GM18499 (cell line): ENCODE results near the gene PRICKLE2.

ENCODE experiments used
- ATAC-seq: cut with Tn5 transposase; IDR thresholded peaks from one replicate; pipeline ENCODE4 v1.9.1; 2021; ENCODE audit warnings: moderate number of reproducible peaks; ENCODE audit not compliant: insufficient read depth, unreplicated experiment

The PRICKLE2 gene

GRCh38 chr3:64191822-64192221 lies 33.4 kb downstream of the PRICKLE2 start:
- ATAC-seq = no peak

GRCh38 chr3:64190517-64191515 lies 34.5 kb downstream of the PRICKLE2 start:
- no peak for ATAC-seq

DNA sequence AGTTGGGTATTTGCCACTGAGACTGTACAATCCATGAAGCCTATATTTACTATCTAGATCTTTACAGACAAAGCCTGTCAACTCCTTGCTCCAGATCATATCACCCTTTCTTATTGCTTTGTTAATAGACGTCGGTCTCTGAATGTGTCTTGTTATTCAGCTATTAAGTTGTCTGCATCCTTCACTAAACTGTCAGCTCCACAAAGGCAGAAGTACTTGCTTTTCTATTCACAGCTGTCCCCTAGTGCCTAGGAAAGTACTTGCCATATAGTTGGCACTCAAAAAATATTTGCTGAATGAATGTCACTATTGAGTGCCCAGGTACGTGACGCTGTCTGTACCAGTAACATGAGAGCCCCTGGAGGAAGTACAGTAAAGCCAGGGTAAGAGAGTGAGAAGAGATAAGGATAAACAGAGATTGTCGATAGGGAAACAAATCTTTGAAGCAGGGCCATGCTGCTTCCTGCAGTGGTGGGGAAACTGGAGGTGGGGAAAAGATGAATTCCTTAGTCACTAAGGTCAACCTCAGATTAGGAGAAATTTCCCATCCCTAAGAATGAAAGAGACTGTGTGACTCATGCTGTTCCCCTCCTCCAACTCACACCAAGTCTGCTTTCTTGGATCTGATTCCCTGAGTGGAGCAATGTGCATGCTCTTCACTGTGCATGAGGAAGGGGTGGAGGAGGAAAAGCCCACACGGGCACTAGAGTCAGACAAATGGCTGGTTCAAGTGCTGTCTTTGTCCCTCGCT lies 36.3 kb downstream of the PRICKLE2 start:
- ATAC-seq = no peak

DNA sequence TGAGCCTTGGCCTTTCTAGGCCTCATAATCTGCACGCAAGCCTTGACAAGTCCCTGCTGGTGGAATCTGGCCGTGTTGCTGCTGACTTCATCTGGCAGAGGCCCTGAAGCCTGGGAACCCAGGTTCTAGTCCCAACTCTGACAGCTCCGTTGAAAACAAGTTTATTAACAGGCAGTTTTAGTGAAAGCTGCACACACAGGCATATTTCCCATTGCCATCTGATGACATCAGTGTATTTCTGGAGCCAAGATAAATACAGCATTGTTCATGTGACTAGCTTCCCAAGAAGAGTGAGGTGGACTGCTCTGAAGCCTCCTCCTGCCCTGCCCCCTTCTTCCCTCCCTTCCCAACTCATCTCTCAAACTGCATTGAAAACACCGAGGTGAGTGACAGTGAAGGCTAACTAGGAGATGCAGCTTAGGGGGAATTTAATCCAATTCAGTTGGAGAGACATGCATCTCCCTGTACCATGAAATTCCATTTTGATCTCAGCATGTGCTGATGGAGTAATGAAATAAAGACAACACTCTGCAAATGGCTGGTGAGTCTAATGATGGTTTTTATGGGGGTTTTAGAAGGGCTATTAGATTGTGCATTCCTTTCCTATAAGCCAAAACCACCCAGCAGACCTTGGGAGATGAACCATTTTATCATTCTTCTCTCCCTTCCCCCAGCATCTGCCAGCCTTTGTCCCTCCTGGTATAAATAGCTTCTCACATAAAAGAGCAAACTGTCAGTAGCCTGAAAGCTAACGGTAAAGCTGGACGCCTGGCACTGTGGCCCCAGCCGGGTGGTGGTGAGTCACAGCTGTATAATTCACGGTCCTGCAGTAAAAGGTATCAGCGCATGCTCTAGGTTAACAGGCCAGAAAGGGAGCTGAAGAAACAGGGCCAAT lies 38.0 kb downstream of the PRICKLE2 start:
- ATAC-seq = no peak

DNA sequence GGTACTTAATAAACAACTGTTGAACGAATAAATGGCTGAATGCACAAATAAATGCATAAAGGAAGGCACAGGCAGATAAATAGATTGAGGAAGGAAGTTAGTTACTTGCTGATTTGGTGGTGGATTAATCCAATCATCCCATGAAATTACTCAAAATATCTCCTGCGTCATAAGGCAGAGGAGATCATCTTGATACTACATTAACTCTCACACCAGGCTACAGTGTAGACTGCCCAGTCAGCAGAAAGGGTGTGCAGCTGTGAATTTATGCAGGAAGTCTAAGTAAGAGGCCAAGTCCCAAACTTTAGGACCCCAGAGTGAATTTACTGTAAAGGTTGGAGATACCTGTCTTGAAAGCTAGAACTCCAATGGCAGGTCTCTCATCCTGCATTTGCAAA lies 38.6 kb downstream of the PRICKLE2 start:
- ATAC-seq = no peak

DNA sequence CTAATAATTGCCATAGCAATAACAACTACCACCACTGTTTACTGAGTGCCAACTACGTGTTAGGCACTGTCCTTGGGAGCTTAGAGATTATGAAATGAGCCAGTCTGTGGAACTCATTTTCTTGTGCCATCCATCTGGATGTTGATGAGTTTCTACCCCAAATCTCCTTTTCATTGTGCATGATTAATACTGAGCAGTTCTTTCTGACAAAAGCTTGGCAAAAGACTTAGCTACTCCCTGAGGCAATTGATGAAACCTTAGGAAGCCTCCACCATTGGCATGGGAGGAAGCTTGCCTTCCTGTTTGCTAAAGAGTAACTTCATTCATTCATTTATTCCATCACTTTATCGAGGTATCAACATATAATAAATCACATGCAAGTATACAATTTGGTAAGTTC lies 39.8 kb downstream of the PRICKLE2 start:
- ATAC-seq = no peak

DNA sequence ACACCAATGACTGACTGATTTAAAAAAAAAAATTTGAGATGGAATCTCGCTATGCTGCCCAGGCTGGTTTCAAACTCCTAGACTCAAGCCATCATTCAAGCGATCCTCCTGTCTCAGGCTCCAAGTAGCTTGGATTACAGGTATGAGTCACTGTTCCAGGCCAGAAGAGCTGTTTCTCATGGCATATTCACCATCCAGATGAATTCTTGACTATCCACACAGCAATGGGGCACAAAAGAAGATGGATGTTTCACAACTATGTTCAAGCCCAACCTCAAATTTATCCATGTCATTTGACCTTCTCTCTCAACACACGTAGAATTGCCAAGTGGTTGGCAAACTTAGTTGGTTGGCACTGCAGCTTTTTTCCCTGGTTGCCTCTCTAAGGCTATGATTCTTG lies 40.6 kb downstream of the PRICKLE2 start:
- ATAC-seq = no peak

DNA sequence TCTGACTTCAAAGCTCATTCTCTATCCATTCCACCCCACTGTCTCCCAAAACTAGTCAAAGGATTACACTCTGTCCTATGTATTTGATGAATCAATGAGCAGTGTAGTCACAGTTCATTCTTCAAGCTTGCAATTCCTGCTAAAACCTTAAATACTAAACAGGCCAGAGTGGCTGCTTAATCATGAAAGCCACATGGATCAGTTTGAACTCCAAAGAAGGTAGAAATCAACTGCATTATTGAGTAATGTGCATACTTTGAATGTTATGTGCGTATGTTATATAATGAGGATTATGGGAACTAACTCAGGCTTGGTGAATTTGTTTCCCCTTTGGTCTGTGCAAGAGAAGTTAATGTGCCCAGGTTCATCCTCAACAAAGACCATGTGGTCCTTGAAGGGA lies 45.4 kb downstream of the PRICKLE2 start:
- no peak for ATAC-seq

GRCh38 chr3:64179249-64179648 lies 46.0 kb downstream of the PRICKLE2 start:
- no peak for ATAC-seq

- no peak for ATAC-seq
Measured at GRCh38 chr3:64178419-64178818, 46.8 kb downstream of the PRICKLE2 start.

DNA sequence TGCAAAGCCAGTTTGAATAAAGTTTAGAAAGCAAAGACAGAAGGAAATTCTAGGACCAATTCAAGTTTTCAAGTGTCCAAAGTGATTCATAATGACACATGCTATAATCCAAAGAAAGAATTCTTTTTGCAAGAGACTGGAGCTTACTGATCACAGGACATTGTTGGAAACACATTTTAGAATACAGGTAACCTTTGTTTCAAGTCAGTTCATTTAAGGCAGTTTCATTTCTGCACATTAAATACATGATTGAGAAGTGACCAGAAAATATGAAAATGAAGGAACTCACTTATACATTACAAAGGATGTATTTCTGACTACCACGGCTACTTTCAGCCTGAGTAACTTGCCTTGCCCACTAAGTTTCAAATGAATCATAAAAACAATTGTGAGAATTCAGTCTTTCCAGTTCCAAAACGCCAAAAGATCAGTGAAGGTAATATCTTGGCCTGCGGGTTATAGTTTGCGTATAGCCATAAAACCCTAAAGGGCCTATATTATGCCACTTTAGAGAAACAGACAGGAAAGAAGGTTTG lies 48.7 kb downstream of the PRICKLE2 start:
- ATAC-seq = no peak

DNA sequence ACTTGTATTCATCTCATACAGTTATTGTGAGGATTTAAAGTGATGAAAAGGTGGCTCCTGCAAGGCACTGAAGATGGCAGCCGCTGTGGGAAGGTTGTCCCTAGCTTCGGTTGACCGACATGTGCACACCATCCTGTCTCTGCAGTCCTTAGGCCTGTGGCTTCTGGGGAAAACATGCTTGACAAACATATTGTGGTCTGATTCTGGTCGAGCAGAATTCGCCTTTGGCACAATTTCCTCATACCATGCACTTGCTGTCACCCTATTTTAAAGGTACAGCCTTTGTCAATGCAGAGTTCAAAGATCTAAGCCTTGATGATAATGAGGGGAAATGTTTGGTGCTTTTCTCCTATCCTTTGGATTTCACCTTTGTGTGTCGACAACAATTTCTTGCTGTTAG lies 50.9 kb downstream of the PRICKLE2 start:
- no peak for ATAC-seq

DNA sequence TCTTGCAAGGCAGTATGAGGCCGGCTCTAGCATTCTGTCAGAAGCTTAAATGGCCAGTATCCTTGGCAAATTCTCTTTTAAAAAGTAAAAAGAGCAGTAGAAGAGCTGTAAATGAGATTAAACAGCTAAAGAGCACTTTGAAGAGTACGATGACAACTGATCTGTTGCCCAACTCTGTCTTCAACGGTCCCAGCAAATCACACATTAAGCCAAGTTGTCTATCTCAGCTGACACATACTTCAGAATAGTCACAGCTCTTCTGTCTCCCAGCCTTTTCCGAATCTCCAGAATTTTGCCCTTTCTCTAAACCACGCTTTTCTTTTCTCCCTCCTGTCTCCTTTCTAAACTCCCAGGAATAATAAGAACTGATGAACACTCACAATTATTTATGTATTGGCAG lies 51.7 kb downstream of the PRICKLE2 start:
- no peak for ATAC-seq

GRCh38 chr3:64170270-64170669 lies 55.0 kb downstream of the PRICKLE2 start:
- ATAC-seq = no peak

- ATAC-seq = no peak
Measured at GRCh38 chr3:64167868-64168267, 57.4 kb downstream of the PRICKLE2 start.

DNA sequence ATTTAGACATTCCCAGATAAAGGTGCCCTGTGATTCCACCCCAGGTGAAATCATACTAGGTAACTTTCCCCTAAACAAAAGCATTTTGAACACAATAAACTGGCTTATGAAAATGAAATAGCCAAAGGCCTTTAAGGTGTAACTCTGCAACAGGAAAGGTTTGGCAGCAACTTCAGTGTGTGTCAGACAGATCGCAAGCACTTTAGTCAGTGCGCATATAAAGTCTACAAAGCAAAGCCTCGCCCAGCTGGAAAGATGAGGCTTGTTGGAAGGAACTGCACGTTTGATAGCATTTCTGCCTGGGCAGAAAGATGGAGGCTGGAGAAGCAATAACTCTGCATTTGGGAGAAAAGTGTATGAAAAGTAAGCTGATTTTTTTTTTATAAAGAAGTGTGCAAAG lies 57.9 kb downstream of the PRICKLE2 start:
- no peak for ATAC-seq

DNA sequence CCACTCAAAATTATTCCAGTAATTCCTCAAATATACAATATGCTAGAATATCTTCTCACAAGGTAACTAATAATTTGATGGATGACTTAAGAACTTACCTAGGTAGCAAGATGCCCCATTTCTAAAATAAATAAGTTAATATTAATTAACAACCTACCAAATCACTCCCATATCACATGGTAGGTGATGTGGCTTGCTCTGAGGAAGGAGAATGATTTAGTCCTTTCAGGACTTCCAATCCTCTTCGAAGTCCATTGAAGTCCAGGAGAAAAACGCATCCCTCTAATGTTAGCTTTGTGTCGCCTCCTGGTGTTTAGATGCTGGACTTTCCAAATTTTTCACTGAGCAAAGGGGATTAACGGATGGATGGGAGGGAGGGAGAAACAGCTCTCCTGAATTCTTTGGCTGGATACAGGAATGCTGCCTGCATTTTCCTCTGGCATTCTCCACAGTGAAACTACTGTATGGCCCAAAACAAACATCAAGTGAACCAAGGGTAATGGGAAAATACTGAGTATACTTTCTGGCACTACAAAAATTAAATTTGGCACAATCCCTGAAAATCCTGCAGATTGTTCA lies 58.6 kb downstream of the PRICKLE2 start:
- no peak for ATAC-seq

- ATAC-seq = no peak
Measured at GRCh38 chr3:64164349-64164748, 60.9 kb downstream of the PRICKLE2 start.

DNA sequence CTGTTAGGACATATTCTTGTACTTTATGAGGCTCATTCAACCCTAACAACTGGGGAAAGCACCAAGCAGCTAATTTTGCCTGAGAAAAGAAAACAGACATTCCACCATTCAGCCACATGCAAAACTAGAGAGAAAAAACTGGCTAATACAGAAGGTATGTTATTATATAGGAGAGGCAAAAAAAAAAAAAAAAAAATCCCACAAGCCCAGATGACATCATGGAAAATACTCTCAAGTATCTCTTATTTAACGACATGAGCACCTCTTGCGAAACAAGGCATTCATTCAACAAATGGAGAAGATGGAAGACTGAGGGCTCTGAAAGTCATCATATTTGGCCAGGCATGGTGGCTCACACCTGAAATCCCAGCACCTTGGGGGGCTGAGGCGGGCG lies 61.5 kb downstream of the PRICKLE2 start:
- ATAC-seq = peak; percentile 42
